ENCODE data around the gene PPHLN1.

The PPHLN1 gene

DNA sequence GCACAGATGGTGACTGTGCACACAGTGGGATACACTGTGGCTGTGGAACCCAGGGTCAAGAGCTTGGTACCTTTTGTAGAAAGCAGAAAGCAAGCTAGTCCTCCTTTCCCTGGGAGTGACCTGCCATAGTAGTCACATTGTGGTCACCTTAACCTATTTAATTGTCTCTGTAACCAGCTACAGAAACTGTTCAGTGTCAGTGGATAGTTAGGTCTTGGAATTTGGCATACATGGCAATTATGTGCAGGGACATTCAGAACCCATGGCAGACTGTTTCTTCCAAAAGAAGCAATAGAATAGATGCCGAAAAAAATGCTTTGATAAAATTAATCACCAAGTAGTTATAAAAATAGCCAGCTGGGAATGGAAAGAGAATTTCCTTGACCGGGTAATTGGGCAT, 30.4 kb downstream of the PPHLN1 start:
- H3K27ac ChIP-seq, result no peak overlapping the region
- TF ChIP-seq CTCF (IDR thresholded peaks at IDR 0.05) (no peak), ZFX (IDR thresholded peaks at IDR 0.05; ENCODE audit: borderline replicate concordance) (no peak)

DNA sequence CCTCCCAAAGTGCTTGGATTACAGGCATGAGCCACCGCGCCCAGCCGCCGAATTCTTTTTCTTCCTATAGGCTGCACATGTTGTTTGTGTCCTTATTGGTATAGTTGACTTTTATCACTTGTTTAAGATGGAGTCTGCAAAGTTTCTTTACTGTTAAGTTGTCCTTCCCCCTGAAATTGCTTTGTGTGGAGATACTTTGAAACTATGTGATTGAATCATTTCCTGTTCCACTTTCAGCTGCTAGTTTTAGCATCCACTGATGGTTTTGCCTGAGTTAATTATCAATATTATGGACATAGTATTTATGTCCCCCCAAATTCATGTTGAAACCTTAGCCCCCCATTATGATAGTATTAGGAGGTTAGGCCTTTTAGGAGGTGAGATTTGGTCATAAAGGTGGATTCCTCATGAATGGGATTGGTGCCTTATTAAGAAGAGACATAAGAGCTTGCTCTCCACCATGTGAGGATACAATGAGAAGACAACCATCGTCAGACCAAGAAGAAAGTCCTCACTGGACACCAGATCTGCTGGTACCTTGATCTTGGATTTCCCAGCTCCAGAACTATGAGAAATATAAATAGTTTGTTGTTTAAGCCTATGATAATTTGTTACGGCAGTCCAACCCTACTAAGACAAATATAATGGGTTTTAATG, 34.9 kb downstream of the PPHLN1 start:
- TF ChIP-seq ZFX (IDR thresholded peaks at IDR 0.05; ENCODE audit: borderline replicate concordance) (no peak), CTCF (IDR thresholded peaks at IDR 0.05) (no peak)
- H3K27ac ChIP-seq, result no peak overlapping the region

GRCh38 chr12:42361909-42362646, 36.1 kb downstream of the PPHLN1 start:
- TF ChIP-seq ZFX (IDR thresholded peaks at IDR 0.05; ENCODE audit: borderline replicate concordance) (no peak), CTCF (IDR thresholded peaks at IDR 0.05) (no peak)
- no peak overlapping the region for H3K27ac ChIP-seq

DNA sequence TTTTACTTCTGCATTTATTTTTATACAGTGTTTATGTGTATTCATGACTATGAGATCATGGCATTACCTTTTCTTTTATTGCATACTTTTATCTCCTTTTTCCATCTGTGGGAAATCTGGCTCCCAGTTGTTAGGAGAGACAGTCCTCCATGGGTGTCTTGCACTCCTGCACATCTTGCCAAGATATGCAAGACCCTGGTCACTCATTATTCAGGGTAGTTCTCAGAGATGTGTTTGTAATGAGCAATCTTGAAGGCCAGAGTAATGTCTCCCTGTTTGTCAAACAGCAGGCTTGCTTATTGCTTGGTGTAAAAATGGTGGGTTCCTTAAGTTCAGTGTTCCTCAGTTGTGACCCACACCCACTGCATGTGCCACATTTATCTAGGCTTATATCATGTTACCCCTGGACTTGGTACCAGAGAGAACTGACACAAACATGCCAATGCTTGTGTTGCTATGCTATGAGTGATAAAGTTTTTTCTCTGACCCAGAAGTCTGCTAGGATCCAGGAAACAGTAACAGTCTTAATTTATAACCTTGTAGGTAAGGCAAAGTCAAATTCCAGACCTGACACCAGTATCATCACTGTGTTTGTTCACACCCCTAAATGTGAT, 36.8 kb downstream of the PPHLN1 start:
- no peak overlapping the region for H3K27ac ChIP-seq
- TF ChIP-seq CTCF (IDR thresholded peaks at IDR 0.05) (no peak), ZFX (IDR thresholded peaks at IDR 0.05; ENCODE audit: borderline replicate concordance) (no peak)

GRCh38 chr12:42364692-42365091, 38.7 kb downstream of the PPHLN1 start:
- no peak for TF ChIP-seq CTCF (IDR thresholded peaks at IDR 0.05)
- no peak for TF ChIP-seq ZFX (IDR thresholded peaks at IDR 0.05; ENCODE audit: borderline replicate concordance)
- no peak overlapping the region for H3K27ac ChIP-seq

DNA sequence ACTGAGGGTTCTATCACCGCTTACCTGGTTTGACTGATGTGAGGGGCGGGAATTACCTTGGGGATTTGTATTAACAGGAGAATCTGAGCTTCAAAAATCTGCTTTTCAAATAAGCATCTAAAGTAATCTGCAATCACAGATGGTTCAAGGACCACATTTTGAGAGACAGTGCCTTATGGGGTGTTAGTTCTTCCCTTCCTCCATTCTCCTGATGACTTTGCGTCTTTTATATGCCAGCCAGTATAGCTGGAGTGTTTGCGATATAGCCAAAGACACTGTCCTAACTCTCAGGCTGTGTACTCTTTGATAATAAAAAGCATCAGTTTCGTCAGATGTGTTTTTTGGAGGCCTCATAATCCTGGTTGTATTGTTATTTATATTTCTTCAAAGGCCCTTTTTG, 39.5 kb downstream of the PPHLN1 start:
- TF ChIP-seq CTCF (IDR thresholded peaks at IDR 0.05), result no peak
- no peak for TF ChIP-seq ZFX (IDR thresholded peaks at IDR 0.05; ENCODE audit: borderline replicate concordance)
- H3K27ac ChIP-seq, result no peak overlapping the region

- TF ChIP-seq CTCF (IDR thresholded peaks at IDR 0.05) (no peak), ZFX (IDR thresholded peaks at IDR 0.05; ENCODE audit: borderline replicate concordance) (no peak)
- H3K27ac ChIP-seq, result no peak overlapping the region
These were observed 44.0 kb downstream of the PPHLN1 start for GRCh38 chr12:42370013-42370412.

All from 22Rv1 (cell line).